Kidney epithelial cell (primary cell): ENCODE data around the gene PADI1. TPM values are rescaled to one million over a fixed set of nuclear protein-coding genes. Genes with fewer than 3 reads are reported as not detected.

Experiments used
- DNase-seq: peaks from one replicate; pipeline ENCODE4 v3.0.0-alpha.2; 2010; ENCODE audit warnings: low read depth
- H3K27me3 ChIP-seq: 2 replicates; pipeline ENCODE4 v1.6.0; 2011; ENCODE audit warnings: low read length; ENCODE audit not compliant: control insufficient read depth, insufficient read depth
- H3K36me3 ChIP-seq: 2 replicates; pipeline ENCODE4 v1.5.1; 2011; ENCODE audit warnings: low read length; ENCODE audit not compliant: control insufficient read depth, insufficient read depth
- H3K4me3 ChIP-seq: 2 replicates; pipeline ENCODE4 v1.5.1; 2011; ENCODE audit warnings: low read depth, mild to moderate bottlenecking, control low read depth, low read length
- total RNA-seq: library from RNA; depleted of rRNA; stranded (reverse); fragments of >200 nt; gene quantifications from 2 replicates; pipeline ENCODE4 v1.2.3, GENCODE V29; 2015
- TF ChIP-seq, protein P1 (sequence below): IDR thresholded peaks from 2 replicates; pipeline ENCODE4 v1.5.1; 2011; ENCODE audit warnings: mild to moderate bottlenecking, moderate library complexity, low read length, control low read depth, inconsistent platforms; ENCODE audit not compliant: insufficient read depth, poor library complexity, severe bottlenecking

PADI1 gene
- total RNA-seq, 1 donor from 2014 or later, result 2.4 TPM

DNA sequence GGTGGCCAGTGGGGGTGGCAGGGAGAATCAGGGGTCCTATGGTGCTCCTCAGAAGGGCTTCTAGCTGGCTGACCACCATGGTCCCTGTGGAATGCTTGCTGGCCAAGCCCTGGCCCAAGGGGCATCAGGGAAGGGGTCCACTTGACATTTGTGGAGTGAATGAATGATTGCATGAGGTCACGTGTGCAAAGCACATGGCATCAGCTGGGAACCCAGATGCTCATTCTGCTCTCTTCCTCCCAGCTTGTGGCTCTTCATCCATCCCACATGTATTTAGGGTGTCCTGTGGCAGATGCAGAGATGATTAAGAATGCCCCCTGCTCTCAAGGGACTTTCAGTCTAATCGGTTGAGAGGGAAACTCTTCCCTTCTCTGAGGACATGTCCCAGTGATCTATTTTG is 76.0 kb downstream of the PADI1 start:
- Histone ChIP-seq H3K36me3 (no peaks in the 10 kb centered on the region), H3K27me3 (peaks cover 15% of the 10 kb centered on the region), H3K4me3 (no peak overlapping the region)
- TF ChIP-seq, protein P1, sequence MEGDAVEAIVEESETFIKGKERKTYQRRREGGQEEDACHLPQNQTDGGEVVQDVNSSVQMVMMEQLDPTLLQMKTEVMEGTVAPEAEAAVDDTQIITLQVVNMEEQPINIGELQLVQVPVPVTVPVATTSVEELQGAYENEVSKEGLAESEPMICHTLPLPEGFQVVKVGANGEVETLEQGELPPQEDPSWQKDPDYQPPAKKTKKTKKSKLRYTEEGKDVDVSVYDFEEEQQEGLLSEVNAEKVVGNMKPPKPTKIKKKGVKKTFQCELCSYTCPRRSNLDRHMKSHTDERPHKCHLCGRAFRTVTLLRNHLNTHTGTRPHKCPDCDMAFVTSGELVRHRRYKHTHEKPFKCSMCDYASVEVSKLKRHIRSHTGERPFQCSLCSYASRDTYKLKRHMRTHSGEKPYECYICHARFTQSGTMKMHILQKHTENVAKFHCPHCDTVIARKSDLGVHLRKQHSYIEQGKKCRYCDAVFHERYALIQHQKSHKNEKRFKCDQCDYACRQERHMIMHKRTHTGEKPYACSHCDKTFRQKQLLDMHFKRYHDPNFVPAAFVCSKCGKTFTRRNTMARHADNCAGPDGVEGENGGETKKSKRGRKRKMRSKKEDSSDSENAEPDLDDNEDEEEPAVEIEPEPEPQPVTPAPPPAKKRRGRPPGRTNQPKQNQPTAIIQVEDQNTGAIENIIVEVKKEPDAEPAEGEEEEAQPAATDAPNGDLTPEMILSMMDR, result no peak
- no peak for DNase-seq

DNA sequence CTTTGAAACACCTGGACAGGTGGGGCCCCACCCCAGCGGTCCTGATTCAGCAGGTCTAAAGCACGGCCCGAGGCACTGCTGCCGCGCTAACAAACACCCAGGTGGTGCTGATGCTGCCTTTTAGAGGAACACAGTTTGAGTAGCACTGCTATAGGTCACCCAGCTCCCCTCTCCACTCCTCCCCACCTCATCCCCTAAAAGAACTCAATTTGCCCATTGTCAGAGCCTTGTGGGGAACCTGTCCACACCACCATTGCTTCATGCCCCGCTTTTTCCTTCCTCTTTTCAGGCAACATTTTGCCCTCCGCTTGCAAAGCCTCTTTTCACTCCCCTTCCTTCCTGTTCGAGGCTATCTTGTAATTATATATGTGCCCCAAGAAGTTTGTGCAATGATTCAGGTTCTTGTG is 76.8 kb downstream of the PADI1 start:
- TF ChIP-seq, protein P1, result no peak
- no peaks in the 10 kb centered on the region for H3K36me3 ChIP-seq
- DNase-seq, result no peak
- peaks cover 15% of the 10 kb centered on the region for H3K27me3 ChIP-seq
- H3K4me3 ChIP-seq, result no peak overlapping the region

DNA sequence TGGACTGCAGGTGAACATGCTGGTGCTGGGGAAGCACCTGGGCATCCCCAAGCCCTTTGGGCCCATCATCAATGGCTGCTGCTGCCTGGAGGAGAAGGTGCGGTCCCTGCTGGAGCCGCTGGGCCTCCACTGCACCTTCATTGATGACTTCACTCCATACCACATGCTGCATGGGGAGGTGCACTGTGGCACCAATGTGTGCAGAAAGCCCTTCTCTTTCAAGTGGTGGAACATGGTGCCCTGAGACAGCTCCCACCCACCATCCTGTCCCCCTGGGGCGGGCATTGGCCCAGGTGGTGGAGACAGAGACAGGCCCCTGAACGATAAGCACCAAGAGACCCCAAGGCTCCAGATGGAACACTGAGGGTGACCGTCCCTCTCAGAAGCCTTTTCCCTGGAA is 77.9 kb downstream of the PADI1 start:
- no peak for DNase-seq
- Histone ChIP-seq H3K4me3 (no peak overlapping the region), H3K36me3 (no peaks in the 10 kb centered on the region), H3K27me3 (peaks cover 15% of the 10 kb centered on the region)
- TF ChIP-seq, protein P1, result no peak

DNA sequence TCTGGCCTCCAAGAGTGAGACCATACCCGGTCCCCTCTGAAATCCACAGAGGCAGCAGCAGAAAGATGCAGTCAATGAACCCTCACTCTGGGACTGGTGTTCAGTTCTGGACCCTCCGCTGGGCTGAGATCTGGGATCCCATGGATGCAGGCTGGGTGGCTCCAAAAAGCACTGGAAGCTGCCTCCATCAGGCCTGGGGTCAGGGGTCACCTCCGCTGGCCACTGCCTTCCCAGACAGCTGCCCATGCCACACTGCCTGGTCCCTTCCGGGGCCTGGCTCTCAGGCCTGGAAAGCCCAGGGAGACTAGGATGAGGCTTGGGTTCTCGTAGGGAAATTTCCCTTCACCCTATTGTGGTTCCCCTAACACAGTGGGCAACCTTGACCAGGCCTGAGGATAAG is 81.7 kb downstream of the PADI1 start:
- H3K4me3 ChIP-seq, result no peak overlapping the region
- TF ChIP-seq, protein P1, result no peak
- H3K36me3 ChIP-seq, result no peaks in the 10 kb centered on the region
- H3K27me3 ChIP-seq, result peaks cover 13% of the 10 kb centered on the region
- DNase-seq, result no peak

DNA sequence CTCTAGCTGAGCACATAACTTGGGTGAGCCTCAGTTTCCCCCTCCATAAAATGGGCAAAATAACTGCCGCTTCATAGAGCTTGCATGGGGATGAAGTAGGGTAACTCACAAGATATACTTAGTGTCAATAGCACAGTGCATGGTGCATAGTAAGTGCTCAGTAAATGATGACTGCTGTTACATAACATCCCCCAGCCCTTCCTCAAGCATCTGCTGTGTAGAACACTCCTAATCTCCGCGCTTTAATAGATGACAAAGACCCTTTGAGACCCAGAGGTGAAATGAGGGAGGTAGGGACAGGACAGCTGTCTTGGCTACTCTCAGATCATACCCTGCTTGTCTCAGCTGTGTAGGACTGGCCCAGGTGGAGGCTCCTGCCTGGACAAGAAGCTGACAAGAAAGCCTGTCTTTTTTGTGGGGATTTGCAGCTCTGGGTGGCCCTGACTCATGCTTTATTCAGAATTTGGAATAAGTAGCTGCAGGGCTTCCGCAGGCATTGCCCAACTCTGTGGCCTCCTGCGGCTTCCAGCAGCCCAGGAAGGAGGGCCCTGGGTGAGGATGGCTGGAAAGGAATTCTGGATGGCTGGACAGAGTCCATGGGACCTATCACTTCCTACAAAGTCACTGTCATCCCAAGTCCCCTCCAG is 82.3 kb downstream of the PADI1 start:
- Histone ChIP-seq H3K27me3 (peaks cover 13% of the 10 kb centered on the region), H3K4me3 (no peak overlapping the region), H3K36me3 (no peaks in the 10 kb centered on the region)
- DNase-seq, result no peak
- TF ChIP-seq, protein P1, result no peak

DNA sequence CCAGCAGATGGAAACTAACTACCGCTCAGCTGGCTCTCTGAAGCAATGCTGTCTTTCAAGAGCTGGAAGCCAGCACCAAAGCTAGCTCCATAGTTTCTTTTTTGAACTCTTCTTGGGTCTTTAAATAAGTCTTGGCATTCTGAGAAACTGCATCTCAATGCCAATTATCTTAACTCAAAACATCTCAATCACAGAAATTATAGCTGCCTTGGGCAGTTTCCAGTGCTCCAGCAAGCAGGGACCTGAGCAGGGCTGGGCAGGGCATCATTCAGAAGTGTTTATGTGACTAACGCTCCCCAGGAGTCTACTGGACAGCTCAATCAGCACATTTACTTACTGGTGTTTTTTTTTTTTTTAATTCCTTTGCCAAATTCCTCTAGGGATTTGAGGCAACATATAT is 84.8 kb downstream of the PADI1 start:
- no peaks in the 10 kb centered on the region for H3K36me3 ChIP-seq
- no peak overlapping the region for H3K4me3 ChIP-seq
- TF ChIP-seq, protein P1, result no peak
- no peaks in the 10 kb centered on the region for H3K27me3 ChIP-seq
- no peak for DNase-seq
